Kidney epithelial cell (primary cell): Measurements from ENCODE around the gene CD300A. TPM values are rescaled to one million over a fixed set of nuclear protein-coding genes. Genes with fewer than 3 reads are reported as not detected.

Experiments
- DNase-seq: peaks from one replicate; pipeline ENCODE4 v3.0.0-alpha.2; 2010; ENCODE audit warnings: low read depth
- H3K27me3 ChIP-seq: 2 replicates; pipeline ENCODE4 v1.6.0; 2011; ENCODE audit warnings: low read length; ENCODE audit not compliant: control insufficient read depth, insufficient read depth
- H3K36me3 ChIP-seq: 2 replicates; pipeline ENCODE4 v1.5.1; 2011; ENCODE audit warnings: low read length; ENCODE audit not compliant: control insufficient read depth, insufficient read depth
- H3K4me3 ChIP-seq: 2 replicates; pipeline ENCODE4 v1.5.1; 2011; ENCODE audit warnings: low read depth, mild to moderate bottlenecking, control low read depth, low read length
- CTCF ChIP-seq: IDR thresholded peaks from 2 replicates; pipeline ENCODE4 v1.5.1; 2011; ENCODE audit warnings: mild to moderate bottlenecking, moderate library complexity, low read length, control low read depth, inconsistent platforms; ENCODE audit not compliant: insufficient read depth, poor library complexity, severe bottlenecking
- total RNA-seq: library from RNA; depleted of rRNA; stranded (reverse); fragments of >200 nt; gene quantifications from 2 replicates; pipeline ENCODE4 v1.2.3, GENCODE V29; 2015

The CD300A gene
- total RNA-seq, 1 donor from 2014 or later, result not detected

GRCh38 chr17:74520016-74520434, 53.6 kb downstream of the CD300A start:
- no peak for DNase-seq
- Histone ChIP-seq H3K4me3 (no peak overlapping the region), H3K36me3 (no peaks in the 10 kb centered on the region), H3K27me3 (no peaks in the 10 kb centered on the region)
- no peak for TF ChIP-seq CTCF

- no peak for DNase-seq
- Histone ChIP-seq H3K36me3 (no peaks in the 10 kb centered on the region), H3K4me3 (no peak overlapping the region), H3K27me3 (no peaks in the 10 kb centered on the region)
- no peak for TF ChIP-seq CTCF
Observed at GRCh38 chr17:74520790-74521480, 54.5 kb downstream of the CD300A start.

DNA sequence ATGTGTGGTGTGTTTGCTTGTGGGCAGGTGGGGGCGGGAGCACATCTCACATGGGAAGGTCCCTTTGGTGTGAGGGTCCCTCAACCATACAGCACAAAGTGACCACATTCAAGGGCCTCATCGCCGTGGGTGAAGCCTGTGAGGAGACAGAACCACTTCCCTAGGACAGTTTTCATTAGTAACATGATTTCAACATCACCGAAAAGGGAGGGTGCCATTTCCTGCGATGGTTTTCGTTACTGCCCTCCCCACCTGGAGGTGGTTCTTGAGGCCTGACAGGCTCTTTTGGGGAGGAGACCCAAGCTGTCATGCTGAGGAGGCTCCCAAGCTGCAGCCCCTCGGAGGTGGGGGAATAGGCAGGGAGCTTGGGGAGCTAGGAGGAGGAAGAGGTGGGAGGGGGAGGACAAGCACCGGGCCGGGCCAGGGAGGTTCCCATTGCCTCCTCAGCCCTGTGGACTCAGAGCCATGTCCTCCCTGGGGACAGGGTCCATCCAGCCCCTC, 55.3 kb downstream of the CD300A start:
- H3K27me3 ChIP-seq, result no peaks in the 10 kb centered on the region
- TF ChIP-seq CTCF, result no peak

GRCh38 chr17:74522381-74523105, 56.1 kb downstream of the CD300A start:
- Histone ChIP-seq H3K27me3 (no peaks in the 10 kb centered on the region), H3K4me3 (no peak overlapping the region), H3K36me3 (no peaks in the 10 kb centered on the region)
- no peak for TF ChIP-seq CTCF
- DNase-seq, result no peak

More for the DNA sequence above, 55.3 kb downstream of the CD300A start:
- Histone ChIP-seq H3K36me3 (no peaks in the 10 kb centered on the region), H3K4me3 (no peak overlapping the region)
- DNase-seq, result no peak

DNA sequence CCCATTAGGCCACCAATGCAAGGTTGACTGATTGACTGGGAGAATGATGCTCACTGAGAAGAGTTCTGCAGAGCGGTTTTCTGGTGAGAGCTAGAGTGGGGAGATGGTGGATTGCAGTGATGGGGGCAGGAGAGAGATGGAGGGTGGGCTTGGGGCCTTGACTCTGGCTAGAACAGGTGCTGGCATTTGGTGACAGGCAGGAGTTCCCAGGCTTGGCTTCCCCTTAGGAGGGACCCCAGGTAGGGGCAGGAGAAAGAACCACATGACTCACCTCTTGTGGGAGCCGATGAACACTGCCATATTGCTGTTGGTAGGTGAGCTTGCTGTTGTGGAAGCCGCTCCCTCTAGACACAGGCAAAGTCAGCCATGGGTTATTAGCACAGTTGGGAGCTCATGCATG, 56.9 kb downstream of the CD300A start:
- DNase-seq, result no peak
- Histone ChIP-seq H3K27me3 (no peaks in the 10 kb centered on the region), H3K36me3 (no peaks in the 10 kb centered on the region), H3K4me3 (no peak overlapping the region)
- TF ChIP-seq CTCF, result no peak
